GM12891 (cell line): ENCODE data around the gene ACVRL1. TPM values are rescaled to one million over a fixed set of nuclear protein-coding genes. Genes with fewer than 3 reads are reported as not detected.

ENCODE experiments used
- DNase-seq: peaks from one replicate; pipeline ENCODE4 v3.0.0; 2011; ENCODE audit warnings: low spot score; ENCODE audit not compliant: insufficient read length
- FAIRE-seq: peaks from 2 replicates; lab custom pipeline; 2011; peaks lifted over from hg19 to GRCh38; lab: Jason Lieb, UNC
- PAX5 ChIP-seq: IDR thresholded peaks from 2 replicates; pipeline ENCODE4 v1.6.1; 2011; ENCODE audit warnings: low read length, moderate library complexity, mild to moderate bottlenecking; ENCODE audit not compliant: insufficient read depth, severe bottlenecking
- POLR2A ChIP-seq: IDR thresholded peaks from 2 replicates; pipeline ENCODE4 v1.6.1; 2011; ENCODE audit warnings: low read depth, low read length, control low read depth
- POLR2AphosphoS5 ChIP-seq: IDR thresholded peaks from 2 replicates; pipeline ENCODE4 v1.6.1; 2011; ENCODE audit warnings: low read depth, low read length, control low read depth
- POU2F2 ChIP-seq: IDR thresholded peaks from 2 replicates; pipeline ENCODE4 v1.6.1; 2011; ENCODE audit warnings: low read depth, mild to moderate bottlenecking, control low read depth, low read length, moderate library complexity
- SPI1 ChIP-seq: IDR thresholded peaks from 2 replicates; pipeline ENCODE4 v1.6.1; 2011; ENCODE audit warnings: low read depth, low read length, control low read depth
- TAF1 ChIP-seq: IDR thresholded peaks from 2 replicates; pipeline ENCODE4 v1.6.1; 2011; ENCODE audit warnings: low read depth, low read length, control low read depth
- polyA plus RNA-seq: library from polyadenylated mRNA; unstranded; fragments of >200 nt; gene quantifications from one replicate; pipeline ENCODE4 v1.2.1, GENCODE V29; 2012; ENCODE audit warnings: low read depth, missing spikeins, inconsistent platforms; ENCODE audit not compliant: missing spikeins

ACVRL1 gene
- polyA plus RNA-seq, result 0.04 TPM

- TF ChIP-seq SPI1 (no peak), POLR2AphosphoS5 (no peak), POU2F2 (no peak), PAX5 (no peak), TAF1 (no peak), POLR2A (no peak)
- FAIRE-seq (no peak), DNase-seq (no peak)
These were observed at the start of gene ACVRL1 for GRCh38 chr12:51907083-51907855. Gene ACVRL1 (plus strand): TSS chr12:51907504. CDS start chr12:51912475, 4,971 bp downstream.

GRCh38 chr12:51860986-51861385 lies 46.3 kb upstream of the ACVRL1 start:
- DNase-seq, result no peak
- no peak for TF ChIP-seq SPI1
- no peak for TF ChIP-seq POLR2AphosphoS5
- no peak for TF ChIP-seq POLR2A
- no peak for FAIRE-seq

GRCh38 chr12:51862947-51863346 lies 44.4 kb upstream of the ACVRL1 start:
- no peak for TF ChIP-seq PAX5
- TF ChIP-seq POLR2AphosphoS5, result no peak
- no peak for TF ChIP-seq POLR2A
- TF ChIP-seq SPI1, result no peak
- no peak for TF ChIP-seq POU2F2
- no peak for TF ChIP-seq TAF1
- DNase-seq (no peak), FAIRE-seq (no peak)

GRCh38 chr12:51863363-51863932 lies 43.9 kb upstream of the ACVRL1 start:
- FAIRE-seq (no peak), DNase-seq (no peak)
- TF ChIP-seq PAX5 (no peak), POLR2AphosphoS5 (no peak), TAF1 (no peak), POLR2A (no peak), POU2F2 (no peak), SPI1 (no peak)

- DNase-seq (no peak), FAIRE-seq (no peak)
- no peak for TF ChIP-seq PAX5
- TF ChIP-seq POU2F2, result no peak
- TF ChIP-seq TAF1, result no peak
- TF ChIP-seq POLR2AphosphoS5, result no peak
- TF ChIP-seq POLR2A, result no peak
- TF ChIP-seq SPI1, result no peak
These were observed 43.1 kb upstream of the ACVRL1 start for GRCh38 chr12:51863933-51864832.

- FAIRE-seq (no peak), DNase-seq (no peak)
- TF ChIP-seq PAX5, result no peak
- TF ChIP-seq POLR2AphosphoS5, result no peak
- no peak for TF ChIP-seq SPI1
- no peak for TF ChIP-seq TAF1
- no peak for TF ChIP-seq POLR2A
- TF ChIP-seq POU2F2, result no peak
These were observed 42.3 kb upstream of the ACVRL1 start for GRCh38 chr12:51864833-51865670.

GRCh38 chr12:51865757-51866270 lies 41.5 kb upstream of the ACVRL1 start:
- TF ChIP-seq PAX5 (no peak), POU2F2 (no peak), POLR2AphosphoS5 (no peak), TAF1 (no peak), SPI1 (no peak), POLR2A (no peak)
- DNase-seq (no peak), FAIRE-seq (no peak)

- FAIRE-seq, result no peak
- TF ChIP-seq TAF1 (no peak), POU2F2 (no peak), POLR2A (no peak), PAX5 (no peak), POLR2AphosphoS5 (no peak), SPI1 (no peak)
- no peak for DNase-seq
These were observed 41.0 kb upstream of the ACVRL1 start for GRCh38 chr12:51866324-51866723.
